Measurements from ENCODE around the gene KCNQ1.

Gene KCNQ1

GRCh38 chr11:2882396-2883110, 437.7 kb downstream of the KCNQ1 start:
- DNase-seq (ENCODE audit: low read depth) = no peak

DNA sequence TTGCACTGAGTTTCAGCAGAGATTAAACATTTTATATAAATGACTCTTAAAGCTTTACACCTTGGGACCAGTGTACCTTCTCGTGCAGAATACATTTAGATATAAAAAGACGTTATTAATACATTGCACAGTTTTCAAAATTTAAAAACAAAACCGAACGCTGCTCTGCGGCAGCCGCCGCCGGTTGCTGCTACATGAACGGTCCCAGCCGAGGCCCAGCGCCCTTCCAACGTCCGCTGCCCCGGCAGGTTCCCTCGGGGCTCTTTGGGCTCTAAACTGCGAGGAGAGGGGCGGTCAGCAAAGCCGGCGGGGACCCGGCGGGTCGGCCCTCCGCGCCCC, 438.8 kb downstream of the KCNQ1 start:
- DNase-seq (ENCODE audit: low read depth) = no peak

- DNase-seq (ENCODE audit: low read depth) = no peak
Observed at GRCh38 chr11:2883979-2884815, 439.4 kb downstream of the KCNQ1 start.

DNA sequence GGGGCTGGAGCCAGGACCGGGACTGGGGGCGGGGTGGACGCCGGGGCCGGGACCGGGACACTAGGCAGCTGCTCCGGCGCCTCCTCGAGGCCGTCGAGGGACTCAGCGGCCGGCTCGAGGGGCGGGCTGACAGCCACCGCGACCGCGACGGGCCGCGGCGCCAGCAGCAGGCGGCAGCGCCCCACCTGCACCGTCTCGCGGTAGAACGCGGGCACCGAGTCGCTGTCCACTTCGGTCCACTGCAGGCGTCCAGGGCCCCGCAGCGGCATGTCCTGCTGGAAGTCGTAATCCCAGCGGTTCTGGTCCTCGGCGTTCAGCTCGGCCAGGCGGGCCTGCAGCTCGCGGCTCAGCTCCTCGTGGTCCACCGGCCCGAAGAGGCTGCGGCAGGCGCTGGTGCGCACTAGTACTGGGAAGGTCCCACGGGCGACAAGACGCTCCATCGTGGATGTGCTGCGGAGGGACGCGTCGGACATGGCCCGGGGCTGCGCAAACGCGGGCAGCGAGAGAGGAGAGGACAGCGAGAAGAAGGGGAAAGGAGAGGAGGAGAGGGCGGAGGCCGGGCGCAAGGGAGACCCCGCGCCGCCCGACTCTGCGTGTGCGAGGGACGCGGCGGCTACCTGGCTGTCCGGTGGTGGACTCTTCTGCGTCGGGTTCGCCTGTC, 440.3 kb downstream of the KCNQ1 start:
- no peak for DNase-seq (ENCODE audit: low read depth)

DNA sequence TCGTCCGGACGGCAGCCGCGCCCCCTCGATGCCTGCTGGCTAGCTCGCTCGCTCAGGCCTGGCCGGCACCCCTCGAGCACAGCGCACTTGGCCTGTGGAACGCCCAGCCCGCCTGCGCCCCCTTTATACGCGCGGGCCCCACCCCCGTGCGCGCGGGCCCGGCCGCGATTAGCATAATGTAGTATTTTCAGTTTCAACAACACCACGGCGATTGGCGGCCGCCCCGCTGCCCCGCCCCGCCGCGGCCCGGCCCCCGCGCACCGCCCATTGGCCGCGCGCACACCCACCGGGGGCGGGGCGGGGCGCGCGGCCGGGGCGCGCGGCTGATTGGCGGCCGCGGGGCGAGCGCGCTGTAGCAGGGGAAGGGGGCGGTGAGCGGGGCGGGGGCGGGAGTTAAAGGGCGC, 440.9 kb downstream of the KCNQ1 start, which contains the start of gene CDKN1C:
Gene CDKN1C (minus strand): TSS at position 98 of the 404 bp plus-strand sequence. CDS start 319 bp downstream, outside the sequence.
- DNase-seq (ENCODE audit: low read depth) = peak; percentile 78

DNA sequence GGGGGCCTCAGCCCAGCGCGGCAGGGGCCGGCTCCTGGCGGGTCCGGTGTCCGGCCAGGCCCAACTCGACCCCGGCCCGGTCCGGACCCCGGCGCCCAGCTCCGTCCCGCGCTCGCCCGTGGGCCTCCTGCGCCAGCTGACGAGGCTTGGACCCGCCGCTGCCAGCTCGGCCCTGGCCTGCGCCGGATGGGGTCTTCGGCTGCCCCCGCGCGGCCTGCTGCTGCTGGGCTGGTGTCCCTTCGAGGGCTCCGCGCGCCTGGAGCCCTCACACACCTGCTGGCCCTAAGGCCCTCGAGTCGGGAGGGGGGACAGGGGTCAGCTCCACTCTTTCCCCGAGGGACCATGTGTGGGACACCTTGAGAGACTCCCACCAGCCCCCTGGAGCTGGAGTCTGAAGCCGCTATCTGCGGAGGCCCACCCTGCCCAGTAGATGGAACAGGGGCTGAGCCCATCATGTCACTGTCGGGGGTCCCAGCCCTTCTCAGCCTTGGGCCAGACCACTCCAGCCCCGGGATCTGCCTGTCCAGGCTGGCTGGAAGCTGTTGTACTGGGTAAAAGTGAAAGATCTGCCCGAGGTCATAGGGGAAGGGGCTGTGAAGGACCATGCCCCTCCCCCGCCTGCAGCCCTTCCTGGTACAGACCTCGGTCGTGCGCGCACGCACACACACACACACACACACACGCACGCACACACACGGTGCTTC, 441.5 kb downstream of the KCNQ1 start:
- DNase-seq (ENCODE audit: low read depth) = no peak

GRCh38 chr11:2886936-2887335, 442.1 kb downstream of the KCNQ1 start:
- no peak for DNase-seq (ENCODE audit: low read depth)

DNA sequence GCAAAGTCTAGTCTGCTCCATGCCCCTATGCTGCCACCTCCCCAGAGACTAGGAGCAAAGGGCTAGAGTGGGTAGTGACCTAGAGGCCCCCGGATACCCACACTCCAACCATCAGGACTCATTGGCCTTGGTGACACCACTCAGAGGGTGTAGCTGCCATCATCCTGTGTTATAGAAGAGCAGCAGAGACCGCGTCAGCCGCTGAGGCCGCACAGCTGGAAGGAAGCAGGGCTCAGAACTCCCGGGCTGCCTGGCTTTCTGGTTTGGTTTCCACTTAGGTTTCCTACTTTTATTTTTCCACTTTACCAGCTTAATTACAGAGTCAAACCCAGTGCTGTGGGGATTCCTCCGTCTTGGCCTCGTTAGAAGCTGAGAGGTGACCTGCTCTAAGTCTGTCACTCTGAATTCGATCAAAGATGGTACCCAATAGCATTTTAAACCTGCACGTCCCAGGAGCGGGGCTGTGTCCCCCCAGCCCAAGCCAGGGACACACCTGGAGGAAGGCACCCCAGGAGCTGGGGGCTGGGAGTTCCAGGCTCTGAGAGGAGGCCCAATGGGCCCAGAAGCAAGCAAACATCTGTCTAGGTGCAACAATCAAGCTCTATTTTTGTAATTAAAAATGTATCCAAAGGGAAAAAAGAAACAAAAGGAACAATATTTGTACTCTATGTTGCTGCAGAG, 442.8 kb downstream of the KCNQ1 start:
- DNase-seq (ENCODE audit: low read depth) = no peak

GRCh38 chr11:2888266-2888968, 443.6 kb downstream of the KCNQ1 start:
- peak; percentile 79 for DNase-seq (ENCODE audit: low read depth)

DNA sequence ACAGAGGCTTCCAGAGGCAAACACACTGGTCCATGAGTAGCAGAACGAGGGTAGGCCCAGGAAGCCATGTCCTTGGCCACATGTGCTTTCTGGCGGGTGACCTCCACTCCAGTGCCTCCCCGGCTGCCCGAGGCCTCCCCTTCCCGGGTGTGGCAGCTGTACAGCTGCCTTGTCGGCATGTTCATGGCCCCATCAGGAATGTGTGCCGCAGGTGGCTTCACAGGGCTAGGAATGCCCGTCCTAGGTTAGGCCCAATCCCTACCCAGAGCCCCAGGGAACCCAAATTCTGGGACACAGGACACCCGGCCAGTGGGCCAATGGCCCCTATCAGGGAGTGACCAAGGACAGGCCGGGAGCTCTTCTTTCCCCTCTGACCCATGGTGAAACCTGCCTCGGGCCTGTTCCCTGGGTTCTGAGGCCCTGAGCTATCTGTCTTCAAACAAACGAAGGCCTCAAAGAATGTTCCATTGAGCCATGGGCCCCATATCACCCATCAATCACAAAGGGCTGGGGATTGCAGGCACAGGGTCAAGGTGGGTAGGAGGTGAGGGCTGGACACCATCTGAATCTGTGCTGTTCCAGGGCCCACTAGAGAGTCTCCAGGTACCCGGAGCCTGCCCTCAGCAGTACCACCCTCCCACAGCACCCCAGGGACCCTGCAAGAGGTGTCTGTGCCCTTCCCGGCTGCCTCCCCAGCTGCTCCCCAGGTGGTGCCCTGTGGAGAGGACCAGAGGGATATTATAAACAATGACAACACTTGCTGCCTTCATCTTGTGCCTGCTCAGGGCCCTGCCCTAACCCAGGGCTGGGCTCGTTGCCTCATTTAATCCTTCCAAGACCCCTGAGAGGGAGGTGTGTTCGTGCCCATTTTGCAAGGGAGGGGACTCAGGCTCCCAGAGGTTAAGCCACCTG, 444.8 kb downstream of the KCNQ1 start:
- no peak for DNase-seq (ENCODE audit: low read depth)

GRCh38 chr11:2890466-2891294, 445.9 kb downstream of the KCNQ1 start:
- no peak for DNase-seq (ENCODE audit: low read depth)

DNA sequence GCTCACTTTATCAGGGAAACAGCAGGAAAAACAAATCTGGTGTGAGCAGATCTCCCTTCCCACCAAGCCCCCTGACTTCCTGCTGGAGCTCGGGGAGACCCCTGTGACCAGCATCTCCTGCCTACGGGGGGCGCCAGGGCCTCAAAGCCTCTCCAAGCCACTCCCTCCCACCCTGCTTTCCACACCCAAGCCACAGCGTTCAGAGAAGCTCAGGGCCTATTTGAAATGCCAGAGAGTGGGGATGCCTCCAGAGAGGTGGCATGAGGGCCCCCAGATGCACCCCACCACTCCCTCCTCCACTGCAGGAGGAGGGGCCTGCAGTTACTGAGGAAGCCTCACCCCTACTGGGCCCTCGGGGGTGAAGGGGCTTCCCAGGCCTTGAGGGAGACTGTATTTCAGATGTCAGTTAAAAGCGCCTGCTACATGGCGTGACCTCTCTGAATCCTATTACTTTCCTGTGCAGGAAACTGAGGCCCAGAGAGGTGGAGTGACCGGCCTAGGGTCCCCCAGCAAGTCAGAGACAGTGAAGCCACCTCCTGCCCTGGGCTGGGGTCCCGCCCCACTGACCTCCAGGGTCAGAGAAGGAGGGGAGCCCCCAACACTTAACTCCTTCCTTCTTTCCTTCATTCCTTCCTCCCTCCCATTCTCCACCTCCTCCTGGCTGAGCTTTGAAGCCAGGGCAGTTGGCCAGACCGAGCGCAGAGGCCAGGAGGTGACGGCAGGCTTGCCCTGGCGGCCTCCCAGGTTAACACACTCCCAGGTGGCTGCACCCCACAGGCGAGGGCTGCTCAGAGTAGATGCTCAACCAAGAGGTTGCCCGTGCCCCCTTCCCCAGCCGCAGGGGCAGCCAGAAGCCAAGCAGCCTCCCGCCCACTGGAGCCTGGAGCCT, 446.8 kb downstream of the KCNQ1 start:
- DNase-seq (ENCODE audit: low read depth) = no peak

DNA sequence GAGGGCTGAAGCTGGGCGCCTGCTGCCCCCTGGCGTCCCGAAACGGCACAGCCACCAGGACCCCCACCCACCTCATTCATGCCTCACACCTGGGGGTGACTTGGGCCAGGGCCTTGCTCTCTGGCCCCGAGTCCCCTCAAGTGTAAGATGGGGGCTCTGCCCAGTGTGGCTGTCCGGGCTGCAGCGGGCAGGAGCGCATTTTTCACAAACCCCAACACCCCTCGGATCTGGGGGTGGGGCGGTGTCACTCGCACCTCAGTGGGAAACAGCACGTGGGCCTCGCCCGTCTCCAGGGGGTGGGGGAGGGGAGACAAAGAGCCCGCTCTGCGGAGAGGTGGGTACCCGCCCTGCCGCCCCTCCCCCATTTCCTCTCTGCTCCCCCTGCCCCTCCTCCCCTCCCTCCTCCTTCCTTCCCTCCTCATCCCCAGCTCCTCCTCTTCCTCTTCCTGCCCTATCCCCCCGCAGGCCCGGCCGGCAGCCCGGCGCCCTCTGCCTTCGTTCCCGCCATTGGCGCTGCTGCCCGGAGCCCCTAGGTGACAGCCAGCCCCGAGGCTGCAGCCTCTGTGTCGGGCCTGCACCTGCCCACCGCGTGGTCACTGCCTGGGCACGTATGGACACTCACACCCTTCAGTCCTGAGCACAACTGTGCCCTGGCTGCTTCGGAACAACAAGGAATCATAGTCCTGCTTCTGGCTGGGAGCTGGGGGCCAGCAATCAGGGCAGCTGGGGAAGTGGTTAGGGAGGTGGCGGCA, 447.6 kb downstream of the KCNQ1 start:
- DNase-seq (ENCODE audit: low read depth) = peak; percentile 43

- DNase-seq (ENCODE audit: low read depth) = no peak
Observed at GRCh38 chr11:2892967-2893528, 448.2 kb downstream of the KCNQ1 start.

DNA sequence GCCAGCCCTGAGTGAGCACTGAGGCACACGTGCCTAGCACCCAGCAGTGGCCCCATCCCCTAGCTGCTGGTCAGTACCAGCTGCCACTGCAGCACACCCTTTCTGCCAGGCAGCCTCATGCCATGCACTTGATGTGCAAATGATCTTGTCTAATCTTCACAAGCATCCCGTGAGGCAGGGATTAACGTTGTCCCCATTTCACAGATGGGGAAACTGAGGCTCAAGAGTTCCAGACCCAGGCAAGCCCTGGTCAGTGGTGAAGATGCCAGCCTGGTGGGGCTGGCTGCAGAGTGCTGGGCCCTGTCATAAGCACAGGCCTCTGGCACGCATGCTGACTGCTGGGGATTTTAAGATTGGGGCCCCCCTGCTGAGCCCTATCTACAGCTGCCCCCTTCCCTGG, 449.1 kb downstream of the KCNQ1 start:
- no peak for DNase-seq (ENCODE audit: low read depth)

GRCh38 chr11:2896047-2896446, 451.2 kb downstream of the KCNQ1 start:
- DNase-seq (ENCODE audit: low read depth) = no peak

GRCh38 chr11:2897048-2897447, 452.2 kb downstream of the KCNQ1 start:
- no peak for DNase-seq (ENCODE audit: low read depth)

Data from T follicular helper cell (primary cell).